ENCODE data around the gene AIFM2.
A peak's percentile ranks its signal among the peaks of the same experiment; 100 is the strongest.
"Not testable (repeated sequence)": the region's sequence is repeated elsewhere in the genome, so short reads cannot be mapped to it uniquely, and the experiment has no call there.

Gene AIFM2

DNA sequence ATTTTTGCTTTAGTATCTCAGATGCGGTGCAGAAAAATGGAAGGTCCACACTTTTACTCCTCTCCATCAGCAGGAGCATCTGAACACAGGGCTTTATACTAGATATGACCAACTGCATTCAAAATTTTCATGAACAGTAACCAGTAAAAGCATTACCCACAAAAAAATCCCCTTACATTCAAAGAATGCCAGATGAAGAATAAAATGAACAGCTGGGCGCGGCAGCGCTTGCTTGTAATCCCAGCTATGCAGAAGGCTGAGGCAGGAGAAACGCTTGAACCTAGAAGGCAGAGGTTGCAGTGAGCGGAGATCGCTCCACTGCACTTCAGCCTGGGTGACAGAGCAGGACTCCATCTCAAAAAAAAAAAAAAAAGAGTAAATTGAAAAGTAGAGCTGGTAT lies 34.6 kb upstream of the AIFM2 start:
- Histone ChIP-seq H3K4me3 (no peak overlapping the region), H3K36me3 (ENCODE audit: insufficient read depth, low read length) (peaks cover 11% of the 10 kb centered on the region)

DNA sequence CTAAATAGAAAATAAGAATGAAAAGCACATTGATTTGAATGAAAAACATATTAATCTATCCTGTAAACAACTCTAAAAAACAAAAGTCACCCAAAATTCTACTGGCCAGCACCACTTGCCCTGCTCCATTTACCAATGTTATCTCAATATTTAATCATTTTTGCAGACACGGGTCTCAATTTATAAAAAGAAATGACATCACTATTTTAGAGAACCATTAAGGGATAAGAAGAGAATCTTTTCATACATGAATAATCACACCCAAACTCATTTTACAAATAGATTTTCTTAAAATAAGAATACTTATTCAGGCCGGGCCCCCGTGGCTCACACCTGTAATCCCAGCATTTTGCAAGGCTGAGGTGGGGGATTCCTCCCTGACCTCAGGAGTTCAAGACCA lies 33.8 kb upstream of the AIFM2 start:
- Histone ChIP-seq H3K27ac (no peak overlapping the region), H3K36me3 (ENCODE audit: insufficient read depth, low read length) (peaks cover 17% of the 10 kb centered on the region), H3K9ac (ENCODE audit: insufficient read length) (no peak overlapping the region), H3K9me3 (ENCODE audit: low read depth, low read length) (no peaks in the 10 kb centered on the region), H3K4me3 (no peak overlapping the region)
- TF ChIP-seq EZH2 (IDR thresholded peaks at IDR 0.05) = no peak
- TF ChIP-seq POLR2AphosphoS5 (IDR thresholded peaks at IDR 0.05; ENCODE audit: borderline replicate concordance, low read depth, low read length) = no peak
- no peak for TF ChIP-seq FOXP2 (optimal IDR thresholded peaks at IDR 0.05; ENCODE audit: control extremely low read depth, extremely low read length, insufficient read depth)
- DNase-seq (ENCODE audit: low read depth, low spot score) = no peak

More for the DNA sequence above, 34.6 kb upstream of the AIFM2 start:
- TF ChIP-seq FOXP2 (optimal IDR thresholded peaks at IDR 0.05; ENCODE audit: control extremely low read depth, extremely low read length, insufficient read depth) (no peak), POLR2AphosphoS5 (IDR thresholded peaks at IDR 0.05; ENCODE audit: borderline replicate concordance, low read depth, low read length) (no peak), EZH2 (IDR thresholded peaks at IDR 0.05) (no peak)
- no peaks in the 10 kb centered on the region for H3K9me3 ChIP-seq (ENCODE audit: low read depth, low read length)
- DNase-seq (ENCODE audit: low read depth, low spot score) = no peak
- no peak overlapping the region for H3K27ac ChIP-seq
- no peak overlapping the region for H3K9ac ChIP-seq (ENCODE audit: insufficient read length)

DNA sequence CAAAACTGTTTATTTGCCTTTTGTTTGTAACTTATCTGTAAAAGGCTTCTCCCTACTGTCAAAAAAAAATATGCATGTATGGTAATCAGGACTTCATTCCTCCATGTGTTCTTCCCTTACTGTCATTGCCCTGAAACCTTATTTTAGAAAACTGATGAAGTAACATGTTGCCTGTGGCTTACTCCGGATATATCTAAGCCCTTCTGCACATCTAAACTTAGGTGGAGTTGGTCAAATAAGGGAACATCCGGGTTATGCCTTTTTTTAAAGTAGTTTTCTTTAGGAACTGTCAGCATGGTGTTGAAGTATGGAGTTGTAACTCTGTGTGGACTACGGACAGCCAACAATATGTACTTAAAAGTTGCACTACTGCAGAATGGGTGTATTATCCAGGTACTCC lies 31.5 kb upstream of the AIFM2 start:
- no peak overlapping the region for H3K27ac ChIP-seq
- H3K9ac ChIP-seq (ENCODE audit: insufficient read length) = no peak overlapping the region
- TF ChIP-seq POLR2AphosphoS5 (IDR thresholded peaks at IDR 0.05; ENCODE audit: borderline replicate concordance, low read depth, low read length) (no peak), FOXP2 (optimal IDR thresholded peaks at IDR 0.05; ENCODE audit: control extremely low read depth, extremely low read length, insufficient read depth) (no peak), EZH2 (IDR thresholded peaks at IDR 0.05) (no peak)
- no peak overlapping the region for H3K4me3 ChIP-seq
- H3K36me3 ChIP-seq (ENCODE audit: insufficient read depth, low read length) = peaks cover 32% of the 10 kb centered on the region
- no peak for DNase-seq (ENCODE audit: low read depth, low spot score)
- no peaks in the 10 kb centered on the region for H3K9me3 ChIP-seq (ENCODE audit: low read depth, low read length)

DNA sequence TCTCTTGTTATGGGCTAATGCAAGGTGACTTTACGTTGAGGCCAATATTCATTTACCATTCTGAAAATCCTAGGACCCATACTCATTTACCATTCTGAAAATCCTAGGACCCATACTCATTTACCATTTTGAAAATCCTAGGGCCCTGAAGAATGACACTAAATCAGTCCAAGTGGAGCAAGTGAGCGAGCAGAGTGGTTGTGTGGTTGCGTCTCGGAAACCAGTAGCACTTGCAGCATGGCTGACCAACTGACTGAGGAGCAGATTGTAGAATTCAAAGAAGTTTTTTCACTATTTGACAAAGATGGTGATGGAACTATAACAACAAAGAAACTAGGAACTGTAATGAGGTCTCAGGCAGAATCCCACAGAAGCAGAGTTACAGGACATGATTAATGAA lies 30.8 kb upstream of the AIFM2 start:
- H3K36me3 ChIP-seq (ENCODE audit: insufficient read depth, low read length) = peaks cover 32% of the 10 kb centered on the region
- no peak overlapping the region for H3K9ac ChIP-seq (ENCODE audit: insufficient read length)
- H3K9me3 ChIP-seq (ENCODE audit: low read depth, low read length) = no peaks in the 10 kb centered on the region
- DNase-seq (ENCODE audit: low read depth, low spot score) = no peak
- no peak overlapping the region for H3K27ac ChIP-seq
- H3K4me3 ChIP-seq = no peak overlapping the region
- TF ChIP-seq EZH2 (IDR thresholded peaks at IDR 0.05) (no peak), FOXP2 (optimal IDR thresholded peaks at IDR 0.05; ENCODE audit: control extremely low read depth, extremely low read length, insufficient read depth) (no peak), POLR2AphosphoS5 (IDR thresholded peaks at IDR 0.05; ENCODE audit: borderline replicate concordance, low read depth, low read length) (no peak)

DNA sequence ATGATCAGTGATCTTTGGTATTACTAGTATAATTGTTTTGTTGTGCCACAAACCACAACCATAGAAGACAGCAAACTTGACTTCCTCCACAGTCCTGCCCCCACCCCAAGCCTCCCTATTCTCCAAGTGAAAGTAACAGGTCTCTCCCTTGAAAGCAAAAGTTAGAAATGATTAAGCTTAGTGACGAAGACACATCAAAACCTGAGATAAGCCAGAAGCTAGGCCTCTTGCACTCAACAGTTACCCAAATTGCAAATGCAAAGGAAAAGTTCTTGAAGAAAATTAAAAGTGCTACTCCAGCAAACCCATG lies 30.2 kb upstream of the AIFM2 start:
- H3K27ac ChIP-seq = no peak overlapping the region
- peaks cover 37% of the 10 kb centered on the region for H3K36me3 ChIP-seq (ENCODE audit: insufficient read depth, low read length)
- TF ChIP-seq EZH2 (IDR thresholded peaks at IDR 0.05) (no peak), FOXP2 (optimal IDR thresholded peaks at IDR 0.05; ENCODE audit: control extremely low read depth, extremely low read length, insufficient read depth) (no peak), POLR2AphosphoS5 (IDR thresholded peaks at IDR 0.05; ENCODE audit: borderline replicate concordance, low read depth, low read length) (no peak)
- H3K4me3 ChIP-seq = no peak overlapping the region
- no peak for DNase-seq (ENCODE audit: low read depth, low spot score)
- no peaks in the 10 kb centered on the region for H3K9me3 ChIP-seq (ENCODE audit: low read depth, low read length)
- no peak overlapping the region for H3K9ac ChIP-seq (ENCODE audit: insufficient read length)

DNA sequence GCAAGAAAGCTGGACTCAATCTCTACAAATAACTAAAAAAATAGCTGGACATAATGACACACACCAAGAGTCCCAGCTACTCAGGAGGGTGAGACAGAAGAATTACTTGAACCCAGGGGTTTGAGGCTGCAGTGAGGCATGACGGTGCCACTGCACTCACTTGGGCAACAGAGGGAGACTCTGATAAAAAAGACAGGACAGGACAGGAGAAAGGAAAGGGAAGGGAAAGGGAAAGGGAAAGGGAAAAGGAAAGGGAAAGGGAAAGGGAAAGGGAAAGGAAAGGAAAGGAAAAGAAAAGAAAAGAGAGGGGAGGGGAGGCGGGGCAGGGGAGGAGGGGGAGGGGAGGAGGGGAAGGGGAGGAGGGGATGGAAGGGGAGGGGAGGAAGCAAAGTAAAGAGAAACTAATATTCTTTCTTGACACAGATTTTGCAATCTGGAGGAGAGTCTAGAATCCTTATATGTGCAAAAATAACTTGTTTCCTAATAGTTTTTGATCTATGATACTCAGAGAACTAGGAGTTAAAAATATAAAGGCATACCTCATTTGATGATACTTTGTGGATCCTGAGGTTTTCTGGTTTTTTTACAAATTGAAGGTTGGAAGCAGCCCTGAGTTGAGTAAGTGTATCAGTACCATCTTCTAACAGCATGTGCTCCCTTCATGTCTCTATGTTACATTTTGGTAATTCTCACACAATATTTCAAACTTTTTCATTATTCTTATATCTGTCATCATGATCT lies 29.7 kb upstream of the AIFM2 start:
- peak overlapping the region; percentile 25; the same call in 1 of the 2 replicates for H3K27ac ChIP-seq
- peaks cover 42% of the 10 kb centered on the region; the same call in 1 of the 2 replicates for H3K36me3 ChIP-seq (ENCODE audit: insufficient read depth, low read length)

DNA sequence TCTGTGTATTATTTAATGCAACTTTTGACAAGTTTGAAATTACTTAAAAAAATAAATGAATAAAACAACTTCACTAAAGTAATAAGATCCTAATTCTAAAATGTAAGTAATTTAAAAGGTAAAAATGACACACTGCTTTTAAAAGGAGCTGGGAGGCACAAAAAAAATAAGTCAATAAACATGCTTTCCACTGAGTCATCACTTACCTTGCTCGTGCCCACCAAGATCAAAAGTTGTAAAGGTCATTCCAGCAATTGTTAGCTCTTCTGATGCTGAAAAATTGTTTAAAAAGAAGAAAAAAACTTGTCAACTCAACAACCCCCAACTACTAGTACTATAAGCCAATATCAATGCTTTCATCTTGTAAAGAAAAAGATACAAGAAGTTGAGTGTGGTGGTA lies 28.2 kb upstream of the AIFM2 start:
- no peak for DNase-seq (ENCODE audit: low read depth, low spot score)
- no peaks in the 10 kb centered on the region for H3K9me3 ChIP-seq (ENCODE audit: low read depth, low read length)
- no peak overlapping the region for H3K9ac ChIP-seq (ENCODE audit: insufficient read length)
- H3K4me3 ChIP-seq = no peak overlapping the region
- TF ChIP-seq EZH2 (IDR thresholded peaks at IDR 0.05) (no peak), FOXP2 (optimal IDR thresholded peaks at IDR 0.05; ENCODE audit: control extremely low read depth, extremely low read length, insufficient read depth) (no peak), POLR2AphosphoS5 (IDR thresholded peaks at IDR 0.05; ENCODE audit: borderline replicate concordance, low read depth, low read length) (no peak)
- peak overlapping the region; percentile 61 for H3K27ac ChIP-seq
- peaks cover 47% of the 10 kb centered on the region; the same call in 1 of the 2 replicates for H3K36me3 ChIP-seq (ENCODE audit: insufficient read depth, low read length)

More for the DNA sequence above, 29.7 kb upstream of the AIFM2 start:
- DNase-seq (ENCODE audit: low read depth, low spot score) = no peak
- Histone ChIP-seq H3K9me3 (ENCODE audit: low read depth, low read length) (no peaks in the 10 kb centered on the region), H3K4me3 (no peak overlapping the region), H3K9ac (ENCODE audit: insufficient read length) (no peak overlapping the region)
- TF ChIP-seq FOXP2 (optimal IDR thresholded peaks at IDR 0.05; ENCODE audit: control extremely low read depth, extremely low read length, insufficient read depth) (no peak), POLR2AphosphoS5 (IDR thresholded peaks at IDR 0.05; ENCODE audit: borderline replicate concordance, low read depth, low read length) (no peak), EZH2 (IDR thresholded peaks at IDR 0.05) (no peak)

DNA sequence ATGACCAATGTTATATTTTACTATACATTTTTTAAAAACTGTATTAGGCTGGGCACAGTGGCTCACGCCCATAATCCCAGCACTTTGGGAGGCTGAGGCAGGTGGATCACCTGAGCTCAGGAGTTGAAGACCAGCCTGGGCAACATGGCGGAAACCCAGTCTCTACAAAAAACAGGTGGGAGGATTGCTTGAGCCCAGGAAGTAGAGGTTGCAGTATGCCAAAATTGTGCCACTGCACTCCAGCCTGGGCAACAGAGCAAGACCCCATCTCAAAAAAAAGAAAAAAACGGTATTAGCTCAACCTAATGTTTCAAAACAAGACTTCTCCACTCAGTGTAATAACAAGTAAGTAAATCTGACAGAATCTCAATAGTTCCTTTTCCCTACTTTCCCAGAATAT lies 26.7 kb upstream of the AIFM2 start:
- not testable (repeated sequence) for DNase-seq (ENCODE audit: low read depth, low spot score); H3K9ac ChIP-seq (ENCODE audit: insufficient read length); H3K4me3 ChIP-seq; H3K9me3 ChIP-seq (ENCODE audit: low read depth, low read length)
- peak overlapping the region; percentile 31; the same call in 1 of the 2 replicates for H3K27ac ChIP-seq
- H3K36me3 ChIP-seq (ENCODE audit: insufficient read depth, low read length) = peaks cover 52% of the 10 kb centered on the region; the same call in 1 of the 2 replicates

DNA sequence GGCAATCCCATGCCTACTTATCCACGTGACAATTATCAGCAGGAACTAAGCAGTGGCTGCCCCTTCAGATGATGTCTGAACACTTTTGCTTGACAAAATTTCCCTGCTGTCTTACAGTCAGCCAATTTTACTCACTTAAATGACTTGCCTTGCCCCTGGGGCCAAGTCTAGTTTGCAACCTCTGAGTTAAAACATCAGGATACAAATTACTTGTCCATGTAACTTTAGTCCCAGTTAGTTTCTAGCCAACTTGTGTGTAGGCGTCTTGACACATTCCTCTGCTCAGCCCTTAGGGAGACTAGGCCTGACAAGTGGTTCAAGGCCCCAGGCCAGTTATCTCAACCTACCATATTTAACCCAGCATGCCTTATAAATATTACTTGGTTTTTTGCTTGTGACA lies 25.5 kb upstream of the AIFM2 start:
- DNase-seq (ENCODE audit: low read depth, low spot score) = no peak
- no peak overlapping the region for H3K4me3 ChIP-seq
- no peak overlapping the region for H3K9ac ChIP-seq (ENCODE audit: insufficient read length)
- H3K36me3 ChIP-seq (ENCODE audit: insufficient read depth, low read length) = peaks cover 64% of the 10 kb centered on the region
- no peak for TF ChIP-seq EZH2 (IDR thresholded peaks at IDR 0.05)
- TF ChIP-seq POLR2AphosphoS5 (IDR thresholded peaks at IDR 0.05; ENCODE audit: borderline replicate concordance, low read depth, low read length) = no peak
- TF ChIP-seq FOXP2 (optimal IDR thresholded peaks at IDR 0.05; ENCODE audit: control extremely low read depth, extremely low read length, insufficient read depth) = no peak
- H3K9me3 ChIP-seq (ENCODE audit: low read depth, low read length) = no peaks in the 10 kb centered on the region
- H3K27ac ChIP-seq = peak overlapping the region; percentile 62; the same call in 1 of the 2 replicates
